NCI-H146 (cell line): Measurements from ENCODE around the gene DNAJB2.
"Not testable (repeated sequence)": the region's sequence is repeated elsewhere in the genome, so short reads cannot be mapped to it uniquely, and the experiment has no call there.

Experiments used
- DNase-seq: peaks from one replicate; lab custom pipeline; 2025; lab: John Stamatoyannopoulos, UW

Gene DNAJB2

DNA sequence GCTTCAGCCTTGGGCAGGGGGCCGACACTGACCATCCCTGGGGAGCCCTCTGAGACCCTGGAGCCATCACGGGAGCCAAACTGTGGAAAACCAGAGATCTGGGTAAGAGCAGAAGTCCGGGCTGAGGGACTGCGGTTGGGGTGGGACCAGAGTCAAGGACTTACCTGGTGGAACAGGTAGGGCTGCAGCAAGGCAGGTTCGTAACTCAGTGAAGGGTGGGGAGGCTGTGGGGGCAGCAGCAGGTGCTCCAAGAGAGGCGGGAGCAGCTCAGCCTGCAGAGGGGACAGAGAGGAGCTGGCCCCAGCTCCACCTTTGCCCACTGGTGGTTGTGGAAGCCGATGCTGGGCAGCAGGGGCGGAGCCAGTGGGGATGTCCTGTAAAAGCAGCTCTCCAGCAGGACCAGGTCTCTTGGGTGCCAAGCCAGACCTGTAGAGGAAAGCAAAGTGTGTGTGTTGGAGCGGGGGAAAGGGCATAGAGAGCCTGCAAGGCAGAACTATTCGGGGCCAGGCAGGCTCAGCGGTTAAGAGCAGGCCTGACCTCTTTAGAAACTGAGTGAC, 23.3 kb downstream of the DNAJB2 start:
- no peak for DNase-seq

DNA sequence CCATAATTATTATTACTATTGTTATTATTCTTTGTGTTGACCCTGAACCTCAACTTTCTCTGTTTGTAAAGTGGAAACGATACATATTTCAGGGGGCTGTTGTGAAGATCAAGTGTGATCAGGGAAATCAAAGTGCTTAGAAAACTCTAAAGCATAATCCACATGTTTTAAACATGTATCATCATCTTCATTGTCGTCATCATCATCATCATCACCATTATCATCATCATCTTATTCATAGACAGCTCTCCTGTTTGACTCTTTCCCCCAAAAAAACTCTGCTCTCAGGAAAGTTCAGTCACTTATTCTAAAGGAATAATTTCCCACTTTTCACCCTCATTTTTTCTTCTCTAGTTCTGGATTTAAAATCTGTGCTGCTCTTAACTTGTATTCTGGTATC, 25.1 kb downstream of the DNAJB2 start:
- no peak for DNase-seq

DNA sequence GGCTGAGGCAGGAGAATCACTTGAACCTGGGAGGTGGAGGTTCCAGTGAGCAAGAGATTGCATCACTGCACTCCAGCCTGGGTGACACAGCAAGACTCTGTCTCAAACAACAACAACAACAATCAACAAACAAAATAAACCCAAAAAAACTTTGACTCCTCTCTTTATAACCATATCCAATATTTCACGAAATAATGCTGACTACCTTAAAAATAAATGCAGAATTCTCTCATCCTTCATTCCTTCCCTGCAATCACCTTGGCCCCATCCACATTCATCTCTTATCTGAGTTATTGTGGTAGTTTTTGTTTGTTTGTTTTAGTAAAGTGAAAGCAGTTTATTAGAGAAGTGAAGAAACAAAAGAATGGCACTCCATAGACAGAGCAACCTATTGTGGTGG, 26.9 kb downstream of the DNAJB2 start:
- no peak for DNase-seq

DNA sequence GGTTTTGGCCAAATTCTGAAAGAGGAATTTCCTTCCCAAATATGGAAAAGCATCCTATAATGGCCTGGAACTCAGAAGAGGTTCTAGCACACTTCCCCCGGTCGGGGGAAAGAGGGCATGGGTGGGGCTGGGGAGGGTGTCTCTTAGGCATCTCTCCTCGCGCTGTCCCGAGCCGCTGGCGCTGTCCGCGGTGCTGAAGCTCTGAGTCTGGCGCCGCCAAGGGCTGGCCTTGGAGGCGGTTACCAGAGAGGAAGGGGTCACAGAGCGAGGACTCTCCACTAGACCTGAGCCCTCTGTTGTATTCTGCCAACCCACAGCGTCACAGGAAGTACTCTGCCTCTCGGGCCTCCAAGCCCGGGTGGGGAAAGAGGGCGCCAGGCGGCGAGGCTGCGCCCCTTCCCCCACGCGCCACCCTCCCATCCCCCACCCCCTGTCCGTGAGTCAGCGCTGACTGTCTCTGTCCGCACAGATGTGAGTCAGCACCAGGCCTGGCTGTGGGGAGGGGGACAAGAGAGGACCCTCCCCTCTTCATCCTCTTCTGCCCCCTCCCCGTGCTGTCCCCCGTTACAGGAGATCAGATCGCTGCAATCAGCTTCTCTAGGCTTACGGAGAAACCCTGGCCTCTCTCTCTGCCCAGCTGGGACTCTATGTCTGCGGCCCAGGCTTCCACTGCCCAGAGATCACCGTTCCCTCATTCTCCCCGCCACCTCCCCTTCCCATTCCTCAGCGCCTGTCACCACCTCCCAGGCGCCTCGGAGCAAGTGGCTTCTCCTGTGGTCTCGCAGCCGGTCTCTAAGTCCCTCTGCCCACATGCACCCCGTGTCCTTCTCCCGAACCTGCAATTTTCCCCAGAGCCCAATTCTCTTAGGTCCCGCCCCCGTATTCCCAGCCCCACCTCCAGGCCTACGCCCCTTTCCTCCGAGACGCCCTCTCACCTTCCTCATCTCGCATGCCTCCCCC, 29.3 kb downstream of the DNAJB2 start:
- peak; percentile 41 for DNase-seq

DNA sequence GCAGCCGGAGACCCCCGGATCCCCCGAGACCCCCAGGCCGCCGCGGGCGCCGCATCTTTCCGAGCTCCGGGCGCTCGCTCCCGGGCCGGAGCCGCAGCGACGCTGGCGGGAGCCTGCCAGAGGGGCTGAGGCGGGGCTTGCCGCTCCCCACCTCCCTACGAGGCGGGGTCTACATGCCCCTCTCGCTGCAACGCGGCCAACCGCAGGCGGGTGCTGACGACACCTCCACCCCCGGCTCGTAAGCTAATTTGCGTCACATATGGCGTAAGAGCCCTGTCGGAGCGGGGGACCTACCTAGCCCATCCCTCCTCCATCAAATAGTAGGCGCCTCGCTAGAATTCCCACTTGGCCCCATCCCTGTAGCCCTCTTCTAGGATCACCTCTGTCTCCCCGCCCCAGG, 30.1 kb downstream of the DNAJB2 start, which contains the start of gene PTPRN:
Gene PTPRN (minus strand): TSS at position 124 of the 400 bp plus-strand sequence. CDS start 69 bp downstream, at position 55.
- peak; percentile 84 for DNase-seq

DNA sequence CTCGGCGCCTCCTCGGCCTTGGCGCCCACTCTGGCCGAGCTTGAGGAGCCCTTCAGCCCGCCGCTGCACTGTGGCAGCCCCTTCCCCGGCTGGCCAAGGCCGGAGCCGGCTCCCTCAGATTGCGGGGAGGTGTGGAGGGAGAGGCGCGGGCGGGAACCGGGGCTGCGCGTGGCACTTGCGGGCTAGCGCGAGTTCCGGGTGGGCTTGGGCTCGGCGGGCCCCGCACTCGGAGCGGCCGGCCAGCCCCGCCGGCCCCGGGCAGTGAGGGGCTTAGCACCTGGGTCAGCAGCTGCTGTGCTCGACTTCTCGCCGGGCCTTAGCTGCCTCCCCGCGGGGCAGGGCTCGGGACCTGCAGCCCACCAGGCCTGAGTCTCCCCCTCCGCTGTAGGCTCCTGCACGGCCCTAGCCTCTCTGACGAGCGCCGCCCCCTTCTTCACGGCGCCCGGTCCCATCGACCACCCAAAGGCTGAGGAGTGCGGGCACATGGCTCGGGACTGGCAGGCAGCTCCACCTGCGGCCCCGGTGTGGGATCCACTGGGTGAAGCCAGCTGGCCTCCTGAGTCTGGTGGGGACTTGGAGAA, 33.6 kb downstream of the DNAJB2 start:
- not testable (repeated sequence) for DNase-seq

DNA sequence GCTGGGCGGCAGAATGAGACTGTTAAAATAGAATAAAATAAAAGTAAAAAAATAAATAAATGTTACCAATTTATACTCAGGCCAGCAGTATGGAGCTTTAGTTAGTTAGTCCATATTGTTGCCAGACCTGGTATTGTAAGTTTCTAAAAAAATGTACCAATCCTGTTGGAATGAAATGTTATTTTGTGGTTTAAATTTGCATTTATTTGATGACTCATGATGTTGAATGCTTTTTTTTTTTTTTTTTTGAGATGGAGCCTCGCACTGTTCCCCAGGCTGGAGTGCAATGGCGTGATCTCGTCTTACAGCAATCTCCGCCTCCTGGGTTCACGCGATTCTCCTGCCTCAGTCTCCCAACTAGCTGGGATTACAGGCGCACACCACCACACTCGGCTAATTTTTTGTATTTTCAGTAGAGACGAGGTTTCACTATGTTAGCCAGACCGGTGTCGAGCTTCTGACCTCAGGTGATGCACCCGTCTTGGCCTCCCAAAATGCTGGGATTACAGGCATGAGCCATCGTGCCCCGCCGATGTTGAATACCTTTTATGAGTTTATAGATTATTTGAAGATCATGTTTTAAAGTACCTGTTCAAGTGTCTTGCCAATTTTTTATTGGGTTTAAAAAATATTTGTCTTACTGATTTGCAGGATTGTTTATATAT, 35.8 kb downstream of the DNAJB2 start:
- DNase-seq: no peak

DNA sequence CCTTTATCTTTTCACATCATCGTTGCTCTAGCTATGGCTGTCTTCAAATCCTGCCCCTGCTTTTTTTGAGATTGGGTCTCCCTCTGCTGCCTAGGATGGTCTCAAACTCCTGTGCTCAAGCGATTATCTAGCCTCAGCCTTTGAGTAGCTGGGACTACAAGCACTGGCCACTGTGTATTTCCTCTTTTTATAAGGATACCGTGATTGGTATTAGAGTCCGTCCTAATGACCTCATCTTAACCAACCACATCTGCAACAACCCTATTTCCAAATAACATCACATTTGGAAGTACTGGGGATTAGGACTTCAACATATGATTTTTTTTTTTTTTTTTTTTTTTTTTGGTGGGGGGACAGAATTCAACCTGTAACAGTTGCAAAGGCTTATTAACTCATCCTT, 44.3 kb downstream of the DNAJB2 start:
- no peak for DNase-seq

DNA sequence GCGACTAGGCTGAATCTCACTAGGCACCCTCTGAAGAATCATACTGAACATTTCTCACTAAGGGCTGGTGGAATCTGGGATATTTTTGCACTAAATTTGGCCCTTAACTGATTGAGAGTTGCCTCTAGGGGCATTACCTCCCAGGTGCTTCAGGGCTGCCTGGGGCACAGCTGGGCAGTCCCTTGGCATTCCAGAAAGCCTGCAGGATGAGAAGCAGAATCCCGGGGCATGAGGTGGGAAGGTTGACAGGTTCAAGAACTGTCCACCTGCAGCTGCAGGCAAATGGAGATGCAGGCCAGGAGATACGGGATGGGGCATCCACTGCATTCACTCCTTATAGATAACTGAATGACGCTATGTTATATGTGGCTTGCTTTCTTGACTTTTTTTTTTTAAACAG, 46.0 kb downstream of the DNAJB2 start:
- DNase-seq: no peak

DNA sequence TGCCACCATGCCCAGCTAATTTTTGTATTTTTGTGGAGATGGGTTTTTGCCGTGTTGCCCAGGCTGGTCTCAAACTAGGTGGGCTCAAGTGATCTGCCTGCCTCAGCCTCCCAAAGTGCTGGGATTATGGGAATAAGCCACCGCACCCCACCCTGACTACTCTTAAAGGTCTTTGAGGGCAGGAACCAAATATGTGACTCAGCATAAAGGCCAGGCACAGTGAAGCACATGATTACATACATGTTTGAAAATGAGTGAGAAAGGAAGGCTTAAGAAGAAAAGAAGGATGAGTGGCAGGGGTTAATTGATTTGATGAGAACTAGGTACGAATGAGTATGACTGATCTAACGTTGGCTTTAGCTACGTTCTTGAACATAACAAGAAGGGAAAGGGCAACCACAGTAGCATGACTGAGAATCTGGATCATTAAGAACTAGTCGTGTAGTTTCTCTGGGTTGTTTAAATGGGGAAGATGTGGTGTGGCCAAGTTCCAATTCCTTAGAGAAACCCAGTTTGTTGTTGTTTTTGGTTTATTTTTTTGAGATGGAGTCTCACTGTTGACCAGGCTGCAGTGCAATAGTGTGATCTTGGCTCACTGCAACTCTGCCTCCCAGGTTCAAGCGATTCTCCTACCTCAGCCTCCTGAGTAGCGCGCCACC, 46.6 kb downstream of the DNAJB2 start:
- DNase-seq: no peak

DNA sequence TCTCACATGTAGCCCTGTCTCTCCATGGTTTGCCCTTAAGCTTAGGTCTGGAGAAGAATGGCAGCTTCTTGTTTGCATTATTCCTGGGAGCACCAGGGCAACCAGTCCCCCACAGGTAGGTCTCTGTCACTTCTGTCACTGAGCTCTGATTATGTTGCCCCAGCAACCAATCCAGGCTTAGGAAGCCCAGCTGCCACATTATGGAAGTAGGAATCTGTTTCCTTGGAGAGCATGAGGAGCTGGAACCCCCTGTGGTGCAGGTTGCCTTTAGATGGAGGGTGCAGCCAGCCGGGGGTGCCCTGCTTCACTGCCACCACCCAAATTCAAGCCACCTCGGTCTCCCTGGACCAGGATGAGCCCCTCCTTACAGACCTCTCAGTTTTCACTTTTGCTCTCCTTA, 48.6 kb downstream of the DNAJB2 start:
- peak; percentile 79 for DNase-seq

DNA sequence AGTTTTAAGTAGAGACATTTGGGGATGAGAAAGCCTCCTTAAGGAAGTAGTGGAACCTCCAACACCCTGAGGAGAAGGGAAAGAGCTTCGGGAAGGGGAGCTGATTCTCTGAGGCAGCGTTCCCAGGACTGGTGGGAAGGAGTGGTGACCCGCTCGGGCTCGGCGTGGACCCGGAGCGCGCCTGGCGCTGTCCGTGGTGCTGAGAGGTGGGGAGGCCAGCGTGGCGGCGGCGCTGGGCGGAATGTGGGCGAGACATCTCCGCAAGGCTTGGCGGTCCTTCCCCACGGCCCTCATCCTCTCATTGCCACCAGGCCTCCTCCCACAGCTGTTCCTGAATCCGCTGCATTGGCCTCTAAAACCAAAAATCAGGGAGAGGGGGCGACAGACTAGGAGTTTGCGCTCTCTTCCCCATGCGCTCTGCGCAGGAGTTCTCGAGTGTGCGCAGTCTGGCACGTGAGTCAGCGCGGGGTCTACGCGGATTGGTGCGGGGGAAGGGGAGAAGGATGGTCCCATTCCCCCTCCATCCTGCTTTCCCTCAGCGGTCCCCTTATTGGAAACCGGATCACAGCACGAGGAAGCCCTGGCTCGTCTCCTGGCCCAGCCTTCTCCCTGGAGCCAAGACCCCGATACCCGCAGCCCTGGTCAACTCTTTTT, 52.5 kb downstream of the DNAJB2 start:
- DNase-seq: no peak

DNA sequence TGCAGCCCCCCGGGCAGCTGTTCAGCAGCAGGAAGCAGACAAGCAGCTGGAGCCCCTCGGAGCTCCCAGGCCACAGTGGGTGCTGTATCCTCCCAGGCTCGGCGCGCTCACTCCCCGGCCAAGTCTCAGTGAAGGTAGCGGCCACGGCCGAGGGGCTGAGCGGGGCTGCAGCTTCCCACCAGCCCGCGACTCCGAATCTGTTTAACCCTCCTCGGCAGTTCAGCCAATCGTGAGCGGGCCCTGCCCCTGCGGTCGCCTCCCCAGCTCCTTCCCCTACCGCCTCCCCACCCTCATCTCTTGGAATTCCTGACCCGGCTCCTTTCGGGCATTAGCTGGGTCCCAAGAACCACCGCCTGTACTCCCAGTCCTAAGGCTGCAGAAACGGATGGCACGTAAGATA, 53.4 kb downstream of the DNAJB2 start, which contains the start of gene RESP18:
Gene RESP18 (minus strand): TSS at position 203 of the 400 bp plus-strand sequence.
- DNase-seq: no peak

DNA sequence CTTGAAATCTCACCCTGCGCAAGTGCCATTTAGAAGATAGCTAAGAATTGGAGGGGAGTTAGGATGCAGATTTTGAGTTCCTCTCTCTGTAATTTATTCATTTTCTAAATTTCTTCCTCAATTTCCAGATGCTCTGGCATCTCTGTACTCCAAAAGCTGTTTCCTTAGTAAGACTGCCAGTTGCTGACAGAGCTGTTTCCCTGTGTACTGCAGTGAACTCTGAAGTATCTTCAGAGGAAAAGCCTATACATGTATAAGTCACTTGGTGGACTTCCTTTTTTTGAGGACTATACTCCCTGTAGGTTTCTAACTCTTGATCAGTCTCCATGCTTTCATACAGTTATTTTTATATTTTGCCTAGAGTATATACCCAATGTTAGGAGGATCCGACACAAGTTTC, 54.9 kb downstream of the DNAJB2 start:
- DNase-seq: no peak

DNA sequence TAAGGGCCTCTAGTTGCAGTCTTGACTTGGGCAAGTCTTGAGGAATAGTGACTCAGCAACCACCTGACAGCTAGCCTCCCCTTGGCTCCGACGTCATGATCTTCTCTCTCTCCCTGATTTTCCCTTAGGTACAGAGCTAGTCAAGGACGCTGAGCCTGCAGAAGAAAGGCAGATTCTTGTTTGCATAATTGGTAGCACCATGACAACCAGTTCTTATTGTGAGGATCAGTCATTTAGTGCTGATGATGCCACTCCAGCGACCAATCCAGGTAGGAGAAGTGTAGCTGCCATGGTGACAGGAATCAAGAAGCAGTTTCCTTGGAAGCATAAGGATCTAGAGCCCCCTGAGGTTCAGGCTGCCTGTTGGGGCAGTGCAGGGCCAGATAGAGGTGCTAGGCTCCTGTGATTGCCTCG, 56.2 kb downstream of the DNAJB2 start:
- peak; percentile 43 for DNase-seq
